HG03521 (cell line): ENCODE results near the gene MACF1.

Experiments
- ATAC-seq: cut with Tn5 transposase; IDR thresholded peaks from one replicate; pipeline ENCODE4 v1.9.1; 2021; ENCODE audit warnings: mild to moderate bottlenecking, moderate library complexity; ENCODE audit not compliant: unreplicated experiment

MACF1 gene

GRCh38 chr1:39344394-39345154 is 140.1 kb downstream of the MACF1 start:
- no peak for ATAC-seq

- no peak for ATAC-seq
Measured at GRCh38 chr1:39346872-39347271, 142.4 kb downstream of the MACF1 start.

- no peak for ATAC-seq
Measured at GRCh38 chr1:39348278-39348677, 143.8 kb downstream of the MACF1 start.

- ATAC-seq = no peak
Measured at GRCh38 chr1:39352881-39353280, 148.4 kb downstream of the MACF1 start.

- no peak for ATAC-seq
Measured at GRCh38 chr1:39354572-39354971, 150.1 kb downstream of the MACF1 start.

- ATAC-seq = no peak
Measured at GRCh38 chr1:39358491-39358890, 154.0 kb downstream of the MACF1 start.

- no peak for ATAC-seq
Measured at GRCh38 chr1:39359028-39359570, 154.6 kb downstream of the MACF1 start.

GRCh38 chr1:39360731-39361130 is 156.2 kb downstream of the MACF1 start:
- no peak for ATAC-seq

GRCh38 chr1:39361446-39361845 is 157.0 kb downstream of the MACF1 start:
- ATAC-seq = no peak

- ATAC-seq = no peak
Measured at GRCh38 chr1:39363267-39363666, 158.8 kb downstream of the MACF1 start.

GRCh38 chr1:39368045-39368444 is 163.6 kb downstream of the MACF1 start:
- no peak for ATAC-seq

- no peak for ATAC-seq
Measured at GRCh38 chr1:39369565-39369964, 165.1 kb downstream of the MACF1 start.

- ATAC-seq = no peak
Measured at GRCh38 chr1:39370602-39371001, 166.1 kb downstream of the MACF1 start.

- ATAC-seq = no peak
Measured at GRCh38 chr1:39372105-39372504, 167.6 kb downstream of the MACF1 start.

- ATAC-seq = no peak
Measured at GRCh38 chr1:39376656-39377055, 172.2 kb downstream of the MACF1 start.

GRCh38 chr1:39378377-39378776 is 173.9 kb downstream of the MACF1 start:
- ATAC-seq = no peak

GRCh38 chr1:39379187-39379586 is 174.7 kb downstream of the MACF1 start:
- ATAC-seq = no peak

GRCh38 chr1:39380036-39380435 is 175.5 kb downstream of the MACF1 start:
- ATAC-seq = no peak

GRCh38 chr1:39381839-39382238 is 177.3 kb downstream of the MACF1 start:
- ATAC-seq = no peak

GRCh38 chr1:39384305-39384704 is 179.8 kb downstream of the MACF1 start:
- no peak for ATAC-seq

- no peak for ATAC-seq
Measured at GRCh38 chr1:39385067-39385988, 180.8 kb downstream of the MACF1 start.

- no peak for ATAC-seq
Measured at GRCh38 chr1:39386997-39387396, 182.5 kb downstream of the MACF1 start.
